ENCODE results near the gene THSD4.

DNA sequence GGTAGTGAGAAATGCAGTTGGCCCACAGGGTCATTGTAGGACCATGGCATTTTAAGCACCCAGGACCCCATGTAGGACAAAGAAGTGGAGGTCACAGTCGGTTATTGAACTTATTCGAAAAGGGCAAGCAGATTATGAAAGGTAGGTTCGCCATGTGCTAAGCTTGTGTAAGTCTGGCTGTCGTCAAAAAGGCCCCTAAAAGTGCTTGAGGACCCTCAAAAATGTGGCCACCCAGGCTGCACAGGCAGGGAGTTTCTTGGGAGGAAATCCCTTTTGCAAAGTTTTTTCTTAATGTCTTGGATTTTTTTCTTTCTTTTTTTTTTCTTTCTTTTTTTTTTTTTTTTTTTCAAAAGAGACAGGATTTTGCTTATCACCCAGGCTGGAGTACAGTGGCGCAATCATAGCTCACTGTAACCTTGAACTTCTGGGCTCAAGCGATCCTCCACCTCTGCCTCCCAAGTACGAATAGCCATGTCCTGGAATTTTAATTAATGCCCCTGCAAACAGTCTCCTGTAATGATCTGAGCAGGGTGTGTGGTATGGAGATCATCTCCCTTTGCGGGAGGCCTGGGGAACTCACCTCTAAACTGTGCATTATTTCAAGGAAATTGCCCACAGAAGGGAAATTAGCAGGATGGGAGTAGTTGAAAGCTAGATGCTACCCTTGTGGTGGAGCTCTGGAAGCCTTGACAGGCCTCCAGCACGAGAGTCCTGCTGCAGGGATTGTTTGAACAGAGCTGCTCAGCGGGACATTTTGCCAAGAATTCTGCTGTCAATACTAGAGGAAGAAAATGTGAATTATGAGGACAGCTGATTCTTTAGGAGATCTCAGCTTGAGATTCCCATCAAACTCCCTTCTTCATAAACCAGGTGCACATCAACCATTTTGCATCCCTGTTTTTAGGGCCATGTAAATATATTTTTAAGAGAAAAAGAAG is 28.4 kb downstream of the THSD4 start:
- TF ChIP-seq, protein P1, sequence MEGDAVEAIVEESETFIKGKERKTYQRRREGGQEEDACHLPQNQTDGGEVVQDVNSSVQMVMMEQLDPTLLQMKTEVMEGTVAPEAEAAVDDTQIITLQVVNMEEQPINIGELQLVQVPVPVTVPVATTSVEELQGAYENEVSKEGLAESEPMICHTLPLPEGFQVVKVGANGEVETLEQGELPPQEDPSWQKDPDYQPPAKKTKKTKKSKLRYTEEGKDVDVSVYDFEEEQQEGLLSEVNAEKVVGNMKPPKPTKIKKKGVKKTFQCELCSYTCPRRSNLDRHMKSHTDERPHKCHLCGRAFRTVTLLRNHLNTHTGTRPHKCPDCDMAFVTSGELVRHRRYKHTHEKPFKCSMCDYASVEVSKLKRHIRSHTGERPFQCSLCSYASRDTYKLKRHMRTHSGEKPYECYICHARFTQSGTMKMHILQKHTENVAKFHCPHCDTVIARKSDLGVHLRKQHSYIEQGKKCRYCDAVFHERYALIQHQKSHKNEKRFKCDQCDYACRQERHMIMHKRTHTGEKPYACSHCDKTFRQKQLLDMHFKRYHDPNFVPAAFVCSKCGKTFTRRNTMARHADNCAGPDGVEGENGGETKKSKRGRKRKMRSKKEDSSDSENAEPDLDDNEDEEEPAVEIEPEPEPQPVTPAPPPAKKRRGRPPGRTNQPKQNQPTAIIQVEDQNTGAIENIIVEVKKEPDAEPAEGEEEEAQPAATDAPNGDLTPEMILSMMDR (IDR thresholded peaks at IDR 0.05; ENCODE audit: control extremely low read depth in 1 of 3, insufficient read depth in 1 of 3, low read depth in 1 of 3, low read length in 3 of 3): no peak
- TF ChIP-seq TBP (IDR thresholded peaks at IDR 0.05; ENCODE audit: low read depth, low read length) (no peak), TAF1 (IDR thresholded peaks at IDR 0.05; ENCODE audit: low read depth, low read length) (no peak), ZNF274 (IDR thresholded peaks at IDR 0.05; ENCODE audit: borderline replicate concordance, extremely low read depth, low read length) (no peak), RAD21 (IDR thresholded peaks at IDR 0.05 in 1 of 2, conservative IDR thresholded peaks at IDR 0.05 in 1 of 2; ENCODE audit: low read depth in 2 of 2, low read length in 2 of 2) (no peak), SP1 (IDR thresholded peaks at IDR 0.05; ENCODE audit: low read depth, low read length) (no peak)

All from H1 (cell line).